Activated T-cell treated with anti-CD3 and anti-CD28 coated beads for 48 hours (primary cell): ENCODE results near the gene FUOM.
A peak's percentile ranks its signal among the peaks of the same experiment; 100 is the strongest.

Experiments
- DNase-seq: peaks from one replicate; pipeline ENCODE4 v3.0.0-alpha.2; 2020; ENCODE audit warnings: low read depth

FUOM gene

DNA sequence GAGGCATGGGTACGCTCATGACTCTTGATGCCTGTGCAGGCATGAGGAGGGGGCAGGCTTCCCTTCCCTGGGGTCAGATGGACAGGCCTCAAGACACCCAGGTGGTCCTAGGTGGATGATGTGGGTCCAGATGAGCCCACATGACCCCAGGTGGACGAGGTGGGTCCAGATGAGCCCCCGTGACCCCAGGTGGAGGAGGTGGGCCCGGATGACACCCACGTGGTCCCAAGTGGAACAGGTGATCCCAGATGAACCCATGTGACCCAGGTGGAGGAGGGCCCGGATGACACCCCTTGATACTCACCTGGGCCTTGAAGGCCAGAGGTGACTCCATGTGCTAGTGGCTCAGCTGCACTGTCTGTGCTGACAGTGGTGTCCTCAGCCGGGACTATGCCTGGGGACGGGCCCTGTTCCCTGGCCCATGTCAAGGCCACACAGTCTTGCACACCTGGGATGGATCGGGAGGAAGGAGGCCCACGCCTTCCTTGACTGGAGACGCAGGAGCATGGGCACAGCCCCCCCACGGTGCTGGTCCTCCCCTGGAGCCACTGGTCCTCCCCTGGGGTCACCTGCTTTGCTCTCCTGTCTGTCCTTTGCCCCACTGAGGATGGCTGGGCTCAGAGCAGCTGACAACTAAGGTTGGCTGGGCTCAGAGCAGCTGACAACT, 7.4 kb downstream of the FUOM start:
- DNase-seq = no peak

DNA sequence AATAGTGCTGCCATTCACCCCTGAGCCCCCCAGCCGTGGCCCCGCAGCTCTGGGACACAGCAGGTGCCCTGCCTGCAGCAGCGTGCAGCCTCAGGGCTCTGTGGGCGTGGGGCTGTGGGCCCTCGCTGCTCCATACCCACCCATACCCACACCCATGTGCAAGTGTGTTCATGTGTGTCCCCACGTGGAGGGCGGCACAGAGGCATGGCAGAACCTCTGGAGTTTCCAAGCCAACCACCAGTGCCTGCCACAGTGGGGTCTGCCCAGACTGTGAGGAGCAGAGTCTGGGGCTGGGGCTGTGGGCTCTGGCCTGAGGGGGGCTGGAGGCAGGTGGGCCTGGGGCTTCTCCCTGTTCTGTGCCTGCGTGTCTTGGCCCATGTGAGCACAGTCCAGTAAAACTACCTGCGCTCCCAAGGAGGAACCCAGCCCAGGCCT, 8.2 kb downstream of the FUOM start:
- no peak for DNase-seq

DNA sequence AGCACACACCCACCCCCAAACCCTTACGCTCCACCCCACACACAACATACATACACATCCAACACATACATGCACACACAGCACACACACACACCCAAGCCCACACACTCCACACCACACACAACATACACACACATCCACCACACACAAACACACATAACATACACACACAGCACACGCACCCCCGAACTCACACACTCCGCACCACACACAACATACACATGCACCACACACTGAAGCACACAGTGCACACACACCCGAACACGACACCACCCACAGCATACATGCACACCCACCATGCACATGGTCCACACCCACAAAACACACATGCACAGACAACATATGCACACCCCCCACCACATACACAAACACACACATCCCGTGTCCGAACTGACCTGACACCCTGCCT, 8.7 kb downstream of the FUOM start:
- DNase-seq = no peak

DNA sequence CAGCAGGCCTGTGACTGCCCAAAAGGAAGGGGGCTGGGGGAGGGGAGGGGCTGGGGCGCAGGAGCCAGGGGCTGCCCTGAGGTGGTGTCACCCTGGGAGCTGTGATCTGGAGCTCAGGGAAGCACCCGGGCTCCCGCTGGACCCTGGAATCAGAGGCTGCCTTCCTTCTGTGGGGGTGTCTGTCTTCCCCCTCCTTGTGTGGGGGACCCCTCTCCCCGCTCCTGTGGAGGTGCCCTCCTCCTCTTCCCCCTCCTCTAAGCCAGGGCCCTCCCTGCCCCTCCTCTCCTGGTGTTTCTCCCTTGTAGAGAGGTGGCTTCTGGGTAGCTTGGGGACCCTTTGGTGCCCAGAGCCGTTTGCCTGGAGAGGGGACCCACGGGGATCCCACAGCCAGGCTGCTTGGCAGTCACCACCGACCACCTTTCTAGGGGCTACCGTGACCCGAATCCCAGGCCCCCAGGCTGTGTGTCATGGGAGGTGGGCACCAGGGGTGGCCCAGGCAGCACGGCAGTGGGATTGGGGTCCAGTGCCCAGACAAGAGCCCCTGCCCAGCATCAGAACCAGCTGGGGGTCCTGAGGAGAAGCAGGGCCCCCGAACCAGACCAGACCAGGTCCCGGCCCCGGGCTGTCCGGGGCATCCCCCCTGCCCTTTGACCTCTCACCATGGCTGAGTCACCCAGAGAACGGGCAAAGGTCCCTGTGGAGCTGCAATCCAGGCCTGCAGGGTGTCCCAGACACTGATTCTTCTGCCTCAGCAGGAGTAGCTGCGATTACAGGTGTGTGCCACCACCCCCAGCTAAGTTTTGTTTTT, 9.9 kb downstream of the FUOM start:
- no peak for DNase-seq

DNA sequence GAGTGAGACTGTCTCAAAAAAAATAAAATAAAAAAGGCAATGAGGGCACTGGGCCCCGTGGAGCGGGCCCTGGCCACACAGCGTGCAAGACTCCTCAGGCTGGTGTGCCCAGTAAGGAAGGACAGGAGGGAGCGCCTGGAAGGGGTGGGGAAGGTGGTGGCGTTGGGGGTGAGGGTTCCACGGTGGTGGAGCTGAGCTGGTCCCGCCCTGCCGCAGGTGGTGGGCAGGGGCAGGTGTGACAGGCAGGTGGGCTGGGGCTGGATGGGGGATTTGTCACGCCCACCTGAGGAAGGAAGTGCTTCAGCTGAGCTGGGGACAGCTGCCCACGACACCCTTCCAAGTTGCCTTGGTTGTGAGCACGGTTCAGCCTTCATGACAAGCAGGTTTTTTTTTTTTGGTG, 11.4 kb downstream of the FUOM start:
- no peak for DNase-seq

DNA sequence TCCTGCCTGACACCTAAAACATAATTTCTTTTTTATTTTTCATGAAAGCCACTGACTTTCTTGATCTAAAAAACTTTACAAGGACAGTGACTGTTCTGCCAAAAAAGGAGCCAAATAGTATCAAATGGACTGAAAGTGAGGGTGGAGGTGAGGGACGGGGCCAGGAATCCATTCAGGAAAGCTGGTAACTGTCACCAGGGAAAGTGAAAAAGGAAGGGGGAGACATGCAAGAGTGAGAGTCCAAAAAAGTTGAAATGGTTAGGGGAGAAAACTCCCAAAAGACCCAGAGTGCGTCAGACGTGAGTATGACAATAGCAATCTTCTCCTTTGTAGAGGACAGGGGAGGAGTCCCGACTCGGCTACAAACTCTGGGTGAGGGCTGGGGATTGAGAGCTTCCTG, 13.6 kb downstream of the FUOM start:
- no peak for DNase-seq

DNA sequence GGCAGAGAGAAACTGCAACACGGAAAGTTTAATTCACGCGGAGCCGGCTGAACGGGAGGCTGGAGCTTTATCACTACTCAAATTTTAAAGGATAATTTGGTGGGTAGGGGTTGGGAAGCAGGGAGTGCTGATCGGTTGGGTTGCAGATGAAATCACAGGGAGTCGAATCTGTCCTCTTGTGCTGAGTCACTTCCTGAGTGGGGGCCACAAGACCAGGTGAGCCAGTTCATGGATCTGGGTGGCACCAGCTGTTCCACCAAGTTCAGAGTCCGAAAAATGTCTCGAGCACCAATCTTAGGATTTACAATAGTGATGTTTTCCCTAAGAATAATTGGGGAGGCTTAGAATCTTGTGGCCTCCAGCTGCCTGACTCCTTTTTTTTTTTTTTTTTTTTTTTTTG, 14.3 kb downstream of the FUOM start:
- DNase-seq = no peak

DNA sequence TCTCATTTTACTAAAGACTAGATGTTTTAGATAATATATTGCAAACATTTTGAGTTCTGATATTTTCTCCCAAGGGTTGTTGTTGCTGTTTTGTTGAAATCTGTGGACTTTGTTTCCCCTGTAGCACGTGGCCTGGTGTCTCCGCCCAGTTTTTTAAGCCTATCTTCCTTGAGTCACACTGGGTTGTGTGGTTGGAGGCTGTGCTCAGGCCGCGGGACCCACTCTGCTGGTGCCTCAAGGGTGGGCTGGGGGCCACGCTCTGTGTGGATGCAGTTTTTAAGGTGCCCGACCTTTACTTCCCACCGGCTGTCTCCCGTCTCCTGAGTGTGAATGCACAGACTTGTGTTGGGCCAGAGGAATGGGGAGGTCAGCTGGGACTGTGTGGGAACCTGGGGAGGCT, 14.9 kb downstream of the FUOM start:
- DNase-seq = no peak

DNA sequence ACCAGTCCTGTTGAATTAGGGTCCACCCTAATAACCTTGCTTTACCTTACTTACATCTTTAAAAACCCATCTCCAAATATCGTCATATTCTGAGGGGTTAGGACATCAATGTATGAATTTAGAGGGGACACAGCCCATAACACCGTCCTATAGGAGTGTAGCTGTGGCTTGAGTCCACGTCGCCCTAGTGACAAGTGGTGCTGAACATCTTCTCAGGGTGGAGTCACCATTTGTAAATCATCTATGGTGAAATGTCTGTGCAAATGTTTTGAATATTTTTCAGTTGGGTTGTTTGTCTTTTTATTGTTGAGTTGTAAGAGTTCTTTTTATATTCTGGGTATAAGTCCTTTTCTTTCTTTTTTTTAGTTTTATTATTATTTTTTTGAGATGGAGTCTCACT, 15.8 kb downstream of the FUOM start:
- no peak for DNase-seq

DNA sequence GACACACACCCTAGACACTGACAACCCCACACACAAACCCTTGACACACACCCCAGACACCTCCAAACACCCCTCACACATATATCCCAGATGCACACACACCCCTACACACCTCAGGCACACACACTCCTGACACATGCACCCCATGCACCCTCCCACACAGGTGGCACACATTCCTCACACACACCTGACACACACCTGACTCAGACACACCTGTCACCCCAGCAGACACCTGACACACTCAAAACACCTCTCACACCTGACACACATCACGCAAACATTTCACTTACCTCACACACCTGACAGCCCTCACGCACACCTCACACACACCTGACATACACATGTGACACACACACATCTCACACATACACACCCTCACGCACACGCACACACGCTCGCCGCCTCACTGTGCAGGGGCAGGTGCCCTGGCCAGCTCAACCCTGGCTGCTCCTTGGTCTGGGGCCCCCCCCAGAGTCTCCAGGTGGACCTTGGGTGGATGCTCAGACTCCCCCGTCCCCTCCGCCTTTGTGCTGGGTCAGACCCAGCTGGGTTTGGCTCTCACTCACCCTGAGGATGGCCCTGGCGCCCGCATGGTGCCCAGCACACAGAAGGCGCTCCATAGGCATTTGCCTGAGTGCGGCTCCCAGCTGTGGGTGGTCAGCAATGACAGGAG, 18.0 kb downstream of the FUOM start:
- DNase-seq = no peak

DNA sequence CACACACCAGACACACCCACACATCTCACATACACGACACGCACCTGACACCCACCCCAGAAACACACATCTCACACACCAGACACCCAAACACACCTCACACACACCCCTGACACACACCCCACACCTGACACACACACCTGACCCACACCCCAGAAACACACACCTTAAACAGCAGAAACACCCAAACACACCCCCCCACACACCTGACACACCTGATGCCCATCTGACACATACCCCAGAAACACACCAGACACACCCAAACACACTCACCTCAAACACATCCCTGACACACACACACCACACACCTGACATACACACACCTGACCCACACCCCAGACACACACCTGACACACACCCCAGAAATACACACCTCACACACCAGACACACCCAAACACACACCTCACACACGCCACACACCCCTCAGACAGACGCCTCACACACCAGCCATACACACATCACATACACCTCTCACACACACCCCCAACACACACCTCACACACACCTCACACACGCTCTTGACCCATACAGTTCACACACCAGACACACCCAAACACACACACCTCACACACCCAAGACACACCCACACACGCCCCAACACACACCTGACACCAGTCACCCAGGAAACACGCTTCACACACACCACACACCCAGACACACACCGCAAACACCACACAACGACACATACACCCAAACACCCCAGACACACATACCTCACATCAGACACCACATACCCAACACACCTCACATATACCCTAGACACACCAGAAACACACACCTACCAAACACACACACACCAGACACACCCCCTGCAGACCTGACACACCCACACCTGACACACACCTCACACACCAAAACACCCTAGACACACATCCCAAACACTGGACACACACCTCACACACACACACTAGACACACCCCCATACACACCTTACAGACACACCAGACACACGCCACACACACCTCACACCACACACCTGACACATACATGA, 19.4 kb downstream of the FUOM start:
- DNase-seq = no peak

DNA sequence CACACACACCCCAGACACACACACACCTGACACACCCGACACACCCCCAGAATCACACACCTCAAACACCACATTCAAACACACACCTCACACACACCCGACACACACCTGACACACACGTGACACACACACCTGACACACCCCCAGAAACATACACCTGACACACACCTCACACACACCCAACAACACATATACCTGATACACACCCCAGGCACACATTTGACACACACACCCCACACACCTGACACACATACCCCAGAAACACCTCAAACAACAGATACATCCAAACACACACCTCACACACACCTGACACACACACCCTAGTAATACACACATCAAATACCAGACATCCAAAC, 20.5 kb downstream of the FUOM start:
- no peak for DNase-seq

DNA sequence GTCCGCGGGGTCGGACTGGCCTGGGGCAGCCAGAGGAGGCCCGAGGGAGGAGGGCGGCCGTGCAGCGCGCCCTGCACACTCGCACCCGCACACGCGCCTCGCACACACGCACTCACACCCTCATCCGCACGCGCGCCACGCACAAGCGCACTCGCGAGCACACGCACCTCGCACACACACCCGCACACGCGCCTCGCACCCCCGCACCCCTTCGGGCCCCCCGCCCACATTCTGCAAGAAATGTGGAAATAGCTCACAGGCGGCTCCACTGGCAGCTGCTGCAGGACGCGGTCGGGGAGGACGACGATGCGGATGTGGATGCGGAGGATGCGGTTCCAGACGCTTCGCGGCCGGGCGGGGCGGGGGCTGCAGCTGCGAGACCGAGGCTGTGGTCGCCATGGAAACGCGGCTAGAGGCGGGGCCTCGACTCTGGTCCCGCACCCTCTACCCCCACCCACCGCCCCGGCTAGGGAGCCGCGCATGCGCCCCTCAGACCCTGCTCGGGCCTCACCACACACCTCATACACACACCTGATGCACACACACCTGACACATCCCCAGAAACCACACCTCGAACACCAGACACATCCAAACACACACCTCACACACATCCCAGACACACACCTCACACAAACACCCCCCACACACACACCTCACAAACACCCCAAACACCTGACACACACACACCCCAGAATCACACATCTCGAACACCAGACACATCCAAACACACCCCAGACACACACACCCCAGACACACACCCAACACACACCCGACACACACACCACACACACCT, 21.0 kb downstream of the FUOM start, which contains the start of gene CALY:
TSS of gene CALY (minus strand) at position 320 of the 793 bp plus-strand sequence. CDS start 7,907 bp downstream, outside the sequence.
- peak; percentile 44 for DNase-seq

DNA sequence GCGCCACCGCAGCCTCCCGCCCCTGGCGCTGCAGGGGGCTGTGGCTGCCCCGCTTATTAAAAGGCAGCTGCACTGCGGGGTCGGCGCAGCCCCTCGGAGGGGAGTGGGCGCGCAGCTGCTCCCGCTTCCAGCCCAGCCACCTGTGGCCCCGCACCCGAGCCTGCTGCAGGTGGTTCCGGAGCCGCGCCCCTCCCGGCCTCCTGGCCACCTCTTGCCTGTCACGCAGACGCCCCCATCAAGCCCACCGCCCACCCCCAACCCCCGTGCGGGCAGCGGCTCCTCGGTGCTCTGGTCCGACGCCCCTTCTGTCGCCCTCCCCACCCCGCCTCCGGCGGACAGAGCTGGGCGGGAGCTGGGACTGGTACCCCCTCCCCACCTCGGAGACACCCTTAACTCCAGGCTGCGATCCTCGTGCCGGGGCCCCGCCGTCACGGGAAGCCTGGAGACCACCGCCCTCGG, 21.7 kb downstream of the FUOM start:
- no peak for DNase-seq

DNA sequence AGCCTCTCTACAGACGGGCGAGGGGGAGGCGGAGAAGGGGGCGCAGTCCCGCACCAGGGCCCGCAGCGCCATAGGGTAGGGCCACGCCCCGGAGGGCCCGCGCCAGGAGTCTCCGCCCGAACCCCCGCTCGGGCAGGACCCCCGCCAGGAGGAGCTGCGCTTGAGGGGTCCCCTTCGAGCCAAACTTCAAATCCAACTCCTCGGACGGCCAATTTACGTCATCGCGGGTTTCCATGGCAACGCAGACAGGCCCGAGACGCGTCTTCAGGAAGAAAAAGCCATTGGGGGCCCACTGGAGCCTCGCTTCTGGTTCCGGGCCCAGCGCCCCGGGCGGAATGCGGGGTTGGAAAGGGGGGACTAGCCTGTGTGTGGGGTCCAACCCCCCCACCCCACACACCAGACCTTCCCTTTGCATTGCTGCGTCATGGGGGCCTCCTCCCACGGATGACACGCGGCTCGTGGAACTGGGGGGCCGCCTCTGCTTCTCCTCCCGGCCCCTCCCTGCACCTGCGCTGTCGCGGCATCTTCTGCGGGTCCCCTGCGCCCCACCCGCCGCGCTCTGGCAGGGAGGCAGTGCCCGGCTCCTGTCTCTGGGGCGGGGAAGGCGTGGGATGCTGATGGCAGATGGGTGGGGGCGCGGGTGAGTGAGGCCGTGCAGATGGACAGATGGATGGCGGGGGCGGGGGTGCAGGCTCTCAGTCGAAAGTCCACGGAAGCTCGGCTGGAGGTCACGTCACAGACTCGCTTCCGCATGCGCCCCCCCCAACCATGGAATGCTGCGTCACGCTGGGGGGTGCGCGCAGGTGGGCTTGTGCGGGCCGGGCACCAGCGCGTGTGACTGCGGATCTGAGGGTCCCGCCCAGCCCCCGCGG, 22.3 kb downstream of the FUOM start:
- peak; percentile 66 for DNase-seq

DNA sequence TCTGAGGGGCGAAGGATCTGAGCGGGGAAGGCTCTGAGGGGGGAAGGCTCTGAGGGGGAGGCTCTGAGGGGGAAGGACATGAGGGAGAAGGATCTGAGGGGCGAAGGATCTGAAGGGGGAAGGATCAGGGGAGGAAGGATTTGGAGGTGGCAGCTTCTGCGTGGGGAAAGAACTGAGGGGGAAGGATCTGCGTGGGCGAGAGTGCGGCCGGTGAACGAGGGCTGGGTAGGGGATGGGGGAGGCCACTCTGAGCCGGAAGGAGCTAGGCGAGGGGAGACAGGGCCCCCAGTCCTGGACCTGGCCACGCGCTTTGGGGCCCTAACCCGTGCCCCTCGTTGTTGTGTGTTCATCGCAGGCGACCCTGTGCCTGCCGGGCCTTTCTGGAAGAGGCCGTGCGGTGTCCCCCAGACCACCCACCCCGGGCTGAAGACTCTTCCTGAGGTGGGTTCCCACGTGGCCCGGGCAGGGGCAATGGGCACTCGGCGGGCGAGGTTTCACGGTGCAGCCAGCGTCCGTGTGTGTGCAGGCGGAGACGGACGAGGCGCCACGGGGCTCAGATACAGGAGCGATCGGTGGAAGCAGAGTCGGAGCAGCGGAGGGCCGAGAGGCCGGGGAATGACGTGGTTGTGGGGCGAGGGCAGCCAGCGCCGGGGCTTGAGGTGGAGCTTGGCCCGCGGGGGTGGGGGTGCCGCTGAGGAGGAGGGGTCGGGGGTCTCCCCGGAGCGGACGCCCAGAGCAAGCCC, 23.1 kb downstream of the FUOM start:
- no peak for DNase-seq

DNA sequence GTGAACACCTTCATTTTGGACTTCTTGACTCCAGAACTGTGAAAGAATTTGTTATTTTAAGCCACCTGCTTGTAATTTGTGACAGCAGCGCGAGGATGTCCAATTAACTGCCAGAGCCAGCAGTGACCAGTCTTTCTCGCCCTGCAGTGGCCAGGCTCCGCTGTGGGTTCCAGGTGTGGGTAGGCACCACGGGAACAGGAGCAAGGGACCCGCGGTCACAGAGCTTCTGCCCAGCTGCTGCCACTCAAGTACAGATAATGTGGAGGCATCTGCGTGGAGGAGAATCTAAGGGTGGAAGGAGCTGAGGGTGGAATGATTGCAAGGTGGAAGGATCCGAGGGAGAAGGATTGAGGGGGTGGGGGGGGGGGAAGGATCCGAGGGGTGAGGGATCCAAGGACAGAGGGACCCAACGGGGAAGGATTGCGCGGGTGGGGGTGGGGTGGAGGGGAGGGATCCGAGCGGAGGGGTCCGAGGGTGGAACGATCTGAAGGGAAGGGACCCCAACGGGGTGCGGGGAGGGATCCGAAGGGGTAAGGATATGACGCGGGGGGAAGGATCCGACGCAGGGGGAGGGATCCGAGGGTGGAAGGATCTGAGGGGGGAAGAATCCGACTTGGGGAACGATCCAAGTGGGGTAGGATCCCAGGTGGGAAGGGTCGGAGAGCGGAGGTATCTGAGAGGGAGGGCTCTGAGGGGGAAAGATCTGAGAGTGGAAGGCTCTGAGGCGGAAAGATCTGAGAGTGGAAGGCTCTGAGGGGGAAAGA, 24.7 kb downstream of the FUOM start:
- DNase-seq = no peak

DNA sequence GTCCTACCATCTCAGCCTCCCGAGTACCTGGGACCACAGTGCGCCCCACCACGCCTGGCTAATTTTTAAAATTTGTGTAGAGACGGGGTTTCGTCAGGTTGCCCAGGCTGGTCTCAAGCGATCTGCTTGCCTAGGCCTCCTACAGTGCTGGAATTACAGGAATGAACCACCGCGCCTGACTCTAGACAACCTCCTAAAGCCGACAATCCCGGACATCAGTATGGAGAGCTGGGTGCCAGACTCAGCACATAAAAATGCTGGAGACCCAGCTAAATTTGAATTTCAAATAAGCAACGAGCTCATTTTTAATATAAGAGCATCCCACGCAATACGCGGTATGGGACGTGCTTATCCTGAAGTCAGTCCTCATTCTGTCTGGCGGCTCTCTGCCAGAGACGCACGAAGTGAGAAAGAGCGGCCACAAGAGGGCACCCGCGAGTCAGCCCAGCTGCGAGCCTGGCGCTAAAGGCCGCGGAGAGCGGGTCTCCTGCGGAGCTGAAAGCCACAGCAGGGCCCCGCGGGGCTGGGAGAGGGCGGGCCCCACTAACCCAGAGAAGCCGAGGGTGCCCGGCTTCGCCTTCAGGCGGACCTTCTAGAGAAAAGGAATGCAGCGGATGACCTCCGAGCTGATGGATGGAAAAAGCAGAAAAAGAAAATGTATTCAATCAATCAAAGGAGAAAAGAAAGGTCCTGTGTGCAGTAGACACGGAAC, 28.2 kb downstream of the FUOM start:
- peak; percentile 85 for DNase-seq
